ENCODE data around the gene COL10A1.

COL10A1 gene
- total RNA-seq: 0 reads per million in 9 experiments

- Mint-ChIP-seq H3K36me3 (ENCODE audit: insufficient read depth) (peaks cover 7% of the 10 kb centered on the region), H3K4me1 (ENCODE audit: low read depth in 2 of 2) (peaks cover 2 to 4% of the 10 kb centered on the region in 2 donors), H3K4me3 (no peak within 1 kb of the TSS), H3K27ac (no peak within 1 kb of the TSS), H3K27me3 (no peaks in the 10 kb centered on the region), H3K9me3 (no peaks in the 10 kb centered on the region)
- ATAC-seq (replicated peaks) (no peak), DNase-seq (no peak)
Measured at GRCh38 chr6:116126032-116126431, at the start of gene COL10A1. Gene COL10A1 (minus strand): TSS chr6:116126132. CDS start chr6:116125492, 640 bp downstream.

- no peaks in the 10 kb centered on the region for H3K36me3 Mint-ChIP-seq (ENCODE audit: insufficient read depth)
- no peak overlapping the region for H3K4me3 Mint-ChIP-seq
- H3K27ac Mint-ChIP-seq: no peak overlapping the region
- H3K4me1 Mint-ChIP-seq (ENCODE audit: low read depth in 2 of 2): peaks cover 0 to 3% of the 10 kb centered on the region in 2 donors
- ATAC-seq (replicated peaks): no peak
- H3K27me3 Mint-ChIP-seq: no peaks in the 10 kb centered on the region
- H3K9me3 Mint-ChIP-seq: peaks cover 2 to 9% of the 10 kb centered on the region in 2 donors
- DNase-seq: no peak
Measured at GRCh38 chr6:116175344-116175743, 49.4 kb upstream of the COL10A1 start.

DNA sequence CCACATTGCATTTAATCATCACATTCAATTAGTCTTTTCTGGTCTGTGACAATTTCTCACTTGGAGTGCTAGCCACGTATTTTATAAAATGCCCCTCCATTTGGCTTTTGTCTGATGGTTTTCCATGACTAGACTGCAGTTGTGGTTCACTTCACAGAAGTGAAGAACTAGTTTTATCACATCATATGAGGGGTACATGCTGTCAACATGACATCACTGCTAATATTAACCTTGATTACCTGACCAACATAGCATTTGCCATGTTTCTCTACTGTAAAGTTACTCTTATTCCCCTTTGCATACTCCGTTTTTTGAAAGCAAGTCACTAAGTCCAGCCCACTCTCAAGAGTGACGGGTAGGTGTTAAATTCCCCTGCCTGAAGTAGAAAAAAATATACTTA is 48.0 kb upstream of the COL10A1 start:
- DNase-seq (no peak), ATAC-seq (replicated peaks) (no peak)
- Mint-ChIP-seq H3K4me1 (ENCODE audit: low read depth in 2 of 2) (peaks cover 0 to 3% of the 10 kb centered on the region in 2 donors), H3K9me3 (peaks cover 2 to 9% of the 10 kb centered on the region in 2 donors), H3K27me3 (no peaks in the 10 kb centered on the region), H3K4me3 (no peak overlapping the region), H3K36me3 (ENCODE audit: insufficient read depth) (no peaks in the 10 kb centered on the region), H3K27ac (no peak overlapping the region)

GRCh38 chr6:116170358-116171057 is 44.6 kb upstream of the COL10A1 start:
- ATAC-seq (replicated peaks): no peak
- H3K4me3 Mint-ChIP-seq: no peak overlapping the region
- no peaks in the 10 kb centered on the region for H3K4me1 Mint-ChIP-seq (ENCODE audit: low read depth in 2 of 2)
- H3K27me3 Mint-ChIP-seq: no peaks in the 10 kb centered on the region
- peaks cover 3 to 4% of the 10 kb centered on the region in 2 donors for H3K9me3 Mint-ChIP-seq
- H3K27ac Mint-ChIP-seq: no peak overlapping the region
- H3K36me3 Mint-ChIP-seq (ENCODE audit: insufficient read depth): no peaks in the 10 kb centered on the region
- no peak for DNase-seq

DNA sequence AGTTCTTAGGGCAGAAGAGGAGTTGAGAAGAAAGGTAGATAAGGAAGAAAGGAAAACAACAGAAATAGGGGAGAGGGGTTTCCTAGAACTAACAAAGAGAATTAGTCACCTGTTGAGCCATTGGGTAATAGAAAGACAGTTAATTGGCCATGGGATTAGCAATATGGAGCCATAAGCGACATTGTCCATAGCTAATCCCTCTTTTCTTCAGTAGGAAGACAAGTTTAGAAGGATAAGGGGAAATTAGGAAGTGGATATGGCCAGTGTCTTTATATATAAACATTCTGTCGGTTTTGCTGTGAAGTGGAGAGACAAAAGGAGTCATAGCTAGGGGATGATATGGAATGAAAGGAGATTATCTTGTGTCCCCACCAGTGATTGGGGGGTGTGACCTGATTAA is 43.9 kb upstream of the COL10A1 start:
- H3K9me3 Mint-ChIP-seq: peaks cover 0 to 2% of the 10 kb centered on the region in 2 donors
- H3K4me1 Mint-ChIP-seq (ENCODE audit: low read depth in 2 of 2): peaks cover 0 to 4% of the 10 kb centered on the region in 2 donors
- no peaks in the 10 kb centered on the region for H3K36me3 Mint-ChIP-seq (ENCODE audit: insufficient read depth)
- no peaks in the 10 kb centered on the region for H3K27me3 Mint-ChIP-seq
- H3K4me3 Mint-ChIP-seq: no peak overlapping the region
- ATAC-seq (replicated peaks): no peak
- H3K27ac Mint-ChIP-seq: no peak overlapping the region
- DNase-seq: no peak

- Mint-ChIP-seq H3K27ac (no peak overlapping the region), H3K4me3 (no peak overlapping the region), H3K36me3 (ENCODE audit: insufficient read depth) (no peaks in the 10 kb centered on the region), H3K9me3 (peaks cover 3 to 7% of the 10 kb centered on the region in 2 donors), H3K27me3 (no peaks in the 10 kb centered on the region), H3K4me1 (ENCODE audit: low read depth in 2 of 2) (peaks cover 6 to 15% of the 10 kb centered on the region in 2 donors)
- no peak for DNase-seq
- ATAC-seq (replicated peaks): no peak
Measured at GRCh38 chr6:116168148-116168547, 42.2 kb upstream of the COL10A1 start.

GRCh38 chr6:116166369-116166768 is 40.4 kb upstream of the COL10A1 start:
- Mint-ChIP-seq H3K4me3 (no peak overlapping the region), H3K9me3 (peaks cover 3 to 9% of the 10 kb centered on the region in 2 donors), H3K36me3 (ENCODE audit: insufficient read depth) (no peaks in the 10 kb centered on the region), H3K4me1 (ENCODE audit: low read depth in 2 of 2) (peaks cover 8 to 24% of the 10 kb centered on the region in 2 donors), H3K27ac (no peak overlapping the region), H3K27me3 (no peaks in the 10 kb centered on the region)
- DNase-seq: no peak
- no peak for ATAC-seq (replicated peaks)

DNA sequence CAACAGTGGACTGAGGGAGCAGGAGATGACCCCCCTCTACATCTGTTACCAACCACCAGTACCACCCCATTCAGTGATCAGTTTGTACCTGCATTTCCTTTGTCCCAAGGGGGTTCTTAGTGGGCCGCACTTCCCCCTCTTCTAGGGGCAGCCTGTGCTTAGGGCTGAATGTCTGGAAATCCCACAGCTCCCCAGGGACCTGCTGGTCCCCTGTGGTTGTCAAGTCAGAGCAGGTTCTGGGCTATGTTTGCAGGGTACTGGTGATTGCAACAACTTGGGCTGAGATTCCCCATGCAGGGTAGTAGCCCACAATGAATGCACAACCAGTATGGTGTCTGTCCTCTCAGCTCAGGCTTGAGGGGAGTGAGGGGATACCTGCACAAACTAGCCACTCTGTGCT is 39.7 kb upstream of the COL10A1 start:
- H3K27me3 Mint-ChIP-seq: no peaks in the 10 kb centered on the region
- no peak for ATAC-seq (replicated peaks)
- peaks cover 3 to 9% of the 10 kb centered on the region in 2 donors for H3K9me3 Mint-ChIP-seq
- no peak overlapping the region for H3K4me3 Mint-ChIP-seq
- H3K36me3 Mint-ChIP-seq (ENCODE audit: insufficient read depth): no peaks in the 10 kb centered on the region
- DNase-seq: no peak
- H3K27ac Mint-ChIP-seq: no peak overlapping the region
- H3K4me1 Mint-ChIP-seq (ENCODE audit: low read depth in 2 of 2): peaks cover 8 to 24% of the 10 kb centered on the region in 2 donors

DNA sequence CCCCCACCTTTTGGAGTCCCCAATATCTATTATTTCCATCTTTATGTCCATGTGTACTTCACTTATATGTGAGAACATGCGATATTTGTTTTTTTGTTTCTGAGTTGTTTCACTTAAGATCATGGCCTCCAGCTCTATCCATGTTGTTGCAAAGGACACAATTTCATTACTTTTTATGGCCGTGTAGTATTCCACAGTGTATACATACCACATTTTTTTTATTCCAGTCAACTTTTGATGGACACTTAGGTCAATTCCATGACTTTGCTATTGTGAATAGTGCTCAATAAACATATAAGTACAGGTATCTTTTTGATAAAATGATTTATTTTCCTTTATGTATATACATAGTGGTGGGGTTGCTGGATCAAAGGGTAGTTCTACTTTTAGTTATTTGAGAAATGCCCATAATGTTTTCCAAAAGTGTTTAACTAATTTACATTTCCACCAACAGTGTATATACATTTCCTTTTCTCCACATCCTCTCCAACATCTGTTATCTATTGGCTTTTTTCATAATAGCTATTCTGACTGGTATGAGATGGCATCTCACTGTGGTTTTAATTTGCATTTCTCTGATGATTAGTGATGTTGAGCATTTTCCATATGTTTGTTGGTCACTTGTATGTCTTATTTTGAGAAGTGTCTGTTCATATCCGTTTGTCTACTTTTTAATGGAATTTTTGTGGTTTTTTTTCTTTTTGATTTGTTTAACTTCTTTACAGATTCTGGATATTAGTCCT is 34.0 kb upstream of the COL10A1 start:
- Mint-ChIP-seq H3K4me1 (ENCODE audit: low read depth in 2 of 2) (peaks cover 8 to 20% of the 10 kb centered on the region in 2 donors), H3K9me3 (peaks cover 1 to 9% of the 10 kb centered on the region in 2 donors), H3K27me3 (no peaks in the 10 kb centered on the region), H3K36me3 (ENCODE audit: insufficient read depth) (no peaks in the 10 kb centered on the region), H3K27ac (no peak overlapping the region), H3K4me3 (no peak overlapping the region)
- DNase-seq (no peak), ATAC-seq (replicated peaks) (no peak)

- DNase-seq (no peak), ATAC-seq (replicated peaks) (no peak)
- Mint-ChIP-seq H3K4me3 (no peak overlapping the region), H3K36me3 (ENCODE audit: insufficient read depth) (no peaks in the 10 kb centered on the region), H3K9me3 (peaks cover 0 to 6% of the 10 kb centered on the region in 2 donors), H3K27ac (no peak overlapping the region), H3K27me3 (no peaks in the 10 kb centered on the region), H3K4me1 (ENCODE audit: low read depth in 2 of 2) (peaks cover 4 to 13% of the 10 kb centered on the region in 2 donors)
Measured at GRCh38 chr6:116158641-116159040, 32.7 kb upstream of the COL10A1 start.

- no peaks in the 10 kb centered on the region for H3K27me3 Mint-ChIP-seq
- DNase-seq: no peak
- peaks cover 0 to 7% of the 10 kb centered on the region in 2 donors for H3K4me1 Mint-ChIP-seq (ENCODE audit: low read depth in 2 of 2)
- no peak overlapping the region for H3K27ac Mint-ChIP-seq
- H3K9me3 Mint-ChIP-seq: no peaks in the 10 kb centered on the region
- no peak for ATAC-seq (replicated peaks)
- no peaks in the 10 kb centered on the region for H3K36me3 Mint-ChIP-seq (ENCODE audit: insufficient read depth)
- H3K4me3 Mint-ChIP-seq: no peak overlapping the region
Measured at GRCh38 chr6:116157391-116157790, 31.5 kb upstream of the COL10A1 start.

DNA sequence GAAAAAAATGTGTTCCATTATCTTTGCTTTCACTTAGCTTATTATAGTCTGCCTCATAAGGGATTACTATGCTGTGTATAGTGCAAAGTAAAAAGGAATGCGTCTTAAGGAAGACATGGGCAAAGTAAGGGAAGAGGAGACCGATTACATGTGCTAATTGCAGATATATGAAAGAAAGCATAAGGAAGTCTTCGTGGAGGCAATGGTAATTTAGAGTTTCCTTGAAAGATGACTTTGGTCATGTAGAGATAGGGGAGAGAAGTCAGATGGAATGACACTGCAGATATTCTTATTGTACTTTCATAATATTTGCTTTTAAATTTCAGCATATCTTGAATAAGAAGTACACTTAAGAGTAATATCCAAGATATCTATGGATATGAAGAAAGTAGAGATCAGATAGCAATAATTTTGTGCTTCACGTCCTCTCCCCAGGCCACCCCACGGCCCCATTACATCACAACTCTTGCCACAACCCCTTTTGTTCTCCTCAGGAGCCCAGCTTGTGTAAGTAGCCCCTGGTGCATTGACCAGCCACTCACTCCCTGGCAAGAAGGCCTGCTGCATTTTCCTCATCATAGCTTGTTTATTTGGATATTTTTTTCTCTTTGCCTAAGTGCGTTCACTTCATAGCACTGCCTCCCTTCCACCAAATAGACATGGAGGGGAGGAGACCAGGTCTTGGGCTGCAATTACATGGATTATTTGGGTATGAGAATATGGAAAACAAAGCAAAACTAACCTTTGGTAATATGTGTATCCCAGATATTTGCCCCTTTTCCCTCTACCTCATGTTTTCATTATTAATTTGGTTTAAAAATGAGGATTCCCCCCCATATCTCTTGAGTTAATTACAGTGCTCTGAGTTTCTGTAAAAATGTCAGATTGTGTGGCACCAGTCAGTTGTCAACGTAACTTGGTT is 30.7 kb upstream of the COL10A1 start:
- no peaks in the 10 kb centered on the region for H3K4me1 Mint-ChIP-seq (ENCODE audit: low read depth in 2 of 2)
- ATAC-seq (replicated peaks) (no peak), DNase-seq (no peak)
- H3K27ac Mint-ChIP-seq: no peak overlapping the region
- H3K27me3 Mint-ChIP-seq: no peaks in the 10 kb centered on the region
- H3K36me3 Mint-ChIP-seq (ENCODE audit: insufficient read depth): no peaks in the 10 kb centered on the region
- H3K9me3 Mint-ChIP-seq: no peaks in the 10 kb centered on the region
- H3K4me3 Mint-ChIP-seq: no peak overlapping the region

GRCh38 chr6:116154887-116155286 is 29.0 kb upstream of the COL10A1 start:
- Mint-ChIP-seq H3K27me3 (no peaks in the 10 kb centered on the region), H3K9me3 (no peaks in the 10 kb centered on the region), H3K4me3 (no peak overlapping the region), H3K36me3 (ENCODE audit: insufficient read depth) (peaks cover 2% of the 10 kb centered on the region), H3K27ac (no peak overlapping the region), H3K4me1 (ENCODE audit: low read depth in 2 of 2) (no peaks in the 10 kb centered on the region)
- no peak for ATAC-seq (replicated peaks)
- no peak for DNase-seq
